Measurements from ENCODE around the gene MRPL38.

Gene MRPL38

DNA sequence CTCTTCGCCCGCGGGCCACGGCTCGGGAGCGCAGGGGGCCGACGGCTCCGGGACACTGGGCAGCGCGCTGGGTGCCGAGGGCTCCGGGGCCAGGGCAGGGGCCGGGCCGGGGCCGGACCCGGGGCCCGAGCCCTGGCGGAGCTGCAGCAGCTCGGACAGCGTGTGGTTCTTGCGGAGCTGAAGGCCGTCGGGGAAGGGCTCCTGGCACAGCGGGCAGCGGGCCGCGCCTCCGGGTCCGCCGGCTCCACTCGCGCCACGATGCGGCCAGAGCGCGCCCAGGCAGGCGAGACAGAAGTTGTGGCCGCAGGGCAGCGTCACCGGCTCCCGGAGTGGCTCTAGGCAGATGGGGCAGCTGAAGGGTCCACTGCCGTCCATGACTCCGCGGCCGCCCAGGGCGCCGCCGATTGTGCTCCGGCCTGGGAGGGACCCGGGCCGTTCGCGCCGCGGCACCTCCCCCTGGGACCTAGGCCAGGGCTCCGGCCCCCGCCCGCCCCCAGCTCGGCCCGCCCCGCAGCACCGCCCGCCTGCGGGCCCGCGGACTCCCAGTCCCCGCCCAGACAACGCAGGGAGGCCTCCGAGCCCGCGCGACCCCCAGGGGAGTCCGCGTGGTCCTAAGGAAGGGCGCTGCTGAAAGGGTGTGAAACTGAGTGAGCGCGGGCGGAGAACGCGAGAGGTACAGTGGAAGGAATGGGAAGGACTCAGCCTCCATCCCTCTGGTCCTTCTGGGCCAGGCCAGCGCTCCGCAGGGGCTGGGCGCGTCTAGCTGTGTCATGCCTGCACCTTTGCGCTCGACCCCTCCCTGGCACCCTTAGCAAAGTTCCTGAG is 26.3 kb downstream of the MRPL38 start, which contains the start of gene TRIM47:
TRIM47 (minus strand) TSS at position 408 of the 825 bp plus-strand sequence; CDS start at position 375, 33 bp downstream.
- peaks cover 0 to 12% (median 0%) of the 10 kb centered on the region in 11 experiments; a peak in 3 of 22 replicates for H3K36me3 ChIP-seq
- H3K9ac ChIP-seq: peak within 1 kb of the TSS; percentile 39 to 82 (median 70)
- H4K20me1 ChIP-seq: peaks cover 0 to 6% (median 0%) of the 10 kb centered on the region in 11 experiments; a peak in 2 of 22 replicates
- H3K9me3 ChIP-seq (replicated peaks in 1 of 11): no peaks in the 10 kb centered on the region
- H3K4me1 ChIP-seq: peaks cover 80 to 97% (median 89%) of the 10 kb centered on the region in 10 experiments
- H3K4me3 ChIP-seq: peak within 1 kb of the TSS; percentile 49 to 69 (median 58)
- H3K4me2 ChIP-seq: peak within 1 kb of the TSS; percentile 83 to 97 (median 90)
- no peak for TF ChIP-seq Cebpa-rat (IDR thresholded peaks at IDR 0.05)
- H3K27ac ChIP-seq: peak within 1 kb of the TSS; percentile 34 to 77 (median 60); a peak in 21 of 22 replicates
- peaks cover 14 to 56% (median 50%) of the 10 kb centered on the region in 11 experiments for H3K27me3 ChIP-seq

DNA sequence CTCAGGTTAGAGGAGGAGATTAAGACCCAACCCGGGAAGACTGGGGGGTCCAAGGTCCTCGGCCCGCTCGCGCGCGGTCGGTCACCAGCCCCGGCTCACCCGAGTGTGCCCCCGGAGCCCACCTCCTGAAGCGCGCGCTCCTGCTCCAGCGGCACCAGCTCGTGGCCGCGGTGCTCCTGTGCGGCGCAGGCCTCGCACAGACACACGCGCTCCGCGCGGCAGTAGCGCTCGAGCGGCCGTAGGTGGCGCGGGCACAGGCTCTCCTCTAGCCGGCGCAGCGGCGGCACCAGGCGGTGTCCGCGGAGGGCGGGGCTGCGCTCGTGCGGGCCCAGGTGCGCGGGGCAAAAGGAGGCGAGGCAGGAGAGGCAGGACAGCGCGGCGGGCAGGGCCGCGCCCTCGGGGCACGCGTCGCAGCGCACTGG is 26.9 kb downstream of the MRPL38 start:
- H3K9ac ChIP-seq: peak overlapping the region; percentile 39 to 82 (median 70)
- H3K27ac ChIP-seq: peak overlapping the region; percentile 34 to 77 (median 60); a peak in 21 of 22 replicates

DNA sequence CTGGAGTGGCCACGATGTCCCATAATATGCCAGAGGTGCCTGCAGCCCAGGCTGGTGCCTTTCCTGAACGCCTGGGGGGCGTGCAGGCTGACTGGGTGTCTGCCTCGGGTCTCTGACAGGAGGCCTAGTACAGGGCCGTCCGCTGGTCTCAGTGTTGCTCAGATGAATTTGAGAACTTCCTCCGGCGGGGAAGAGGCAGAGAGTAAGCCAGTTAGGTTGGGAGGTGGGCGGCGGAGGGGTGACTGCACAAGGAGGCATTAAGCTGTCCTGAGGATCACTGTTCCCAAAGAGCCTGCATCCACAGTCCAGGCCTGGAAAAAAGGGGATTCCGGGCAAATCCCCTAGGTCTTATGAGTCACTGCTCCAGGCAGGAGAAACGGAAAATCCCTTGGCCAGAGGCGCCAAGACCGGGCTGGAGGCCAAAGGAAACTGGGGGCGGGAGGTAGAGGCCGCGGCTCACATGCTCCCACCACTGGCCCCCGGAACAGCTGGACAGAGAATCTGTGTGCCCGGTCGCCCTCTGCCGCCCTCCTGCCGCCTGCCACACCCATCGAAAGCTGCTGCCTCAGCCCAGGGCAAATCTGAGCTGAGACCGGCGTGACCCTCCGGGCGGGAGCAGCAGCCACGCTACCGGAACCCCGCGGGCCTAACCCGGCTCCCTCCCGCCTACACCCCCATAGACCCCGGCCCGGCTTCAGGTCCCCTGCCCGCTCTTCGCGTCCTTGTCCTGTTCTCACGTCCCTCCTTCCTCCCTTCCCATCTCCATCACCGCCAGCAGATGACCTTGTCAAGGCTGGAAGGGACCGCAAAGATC is 27.5 kb downstream of the MRPL38 start:
- no peaks in the 10 kb centered on the region for H3K9me3 ChIP-seq (replicated peaks in 1 of 11)
- peaks cover 0 to 12% (median 0%) of the 10 kb centered on the region in 11 experiments; a peak in 3 of 22 replicates for H3K36me3 ChIP-seq
- H3K27ac ChIP-seq: peak overlapping the region; percentile 34 to 77 (median 60); a peak in 21 of 22 replicates
- no peak for TF ChIP-seq Cebpa-rat (IDR thresholded peaks at IDR 0.05)
- peak overlapping the region; percentile 39 to 82 (median 70) for H3K9ac ChIP-seq
- peak overlapping the region; percentile 83 to 97 (median 90) for H3K4me2 ChIP-seq
- peaks cover 79 to 97% (median 89%) of the 10 kb centered on the region in 10 experiments for H3K4me1 ChIP-seq
- H4K20me1 ChIP-seq: peaks cover 0 to 6% (median 0%) of the 10 kb centered on the region in 11 experiments; a peak in 2 of 22 replicates
- H3K4me3 ChIP-seq: peak overlapping the region; percentile 49 to 69 (median 58)
- H3K27me3 ChIP-seq: peaks cover 14 to 56% (median 50%) of the 10 kb centered on the region in 11 experiments

More for the DNA sequence above, 26.9 kb downstream of the MRPL38 start:
- H3K4me1 ChIP-seq: peaks cover 80 to 97% (median 89%) of the 10 kb centered on the region in 10 experiments
- peak overlapping the region; percentile 83 to 97 (median 90) for H3K4me2 ChIP-seq
- peaks cover 0 to 12% (median 0%) of the 10 kb centered on the region in 11 experiments; a peak in 3 of 22 replicates for H3K36me3 ChIP-seq
- TF ChIP-seq Cebpa-rat (IDR thresholded peaks at IDR 0.05): no peak
- H3K27me3 ChIP-seq: peaks cover 14 to 56% (median 50%) of the 10 kb centered on the region in 11 experiments
- peaks cover 0 to 6% (median 0%) of the 10 kb centered on the region in 11 experiments; a peak in 2 of 22 replicates for H4K20me1 ChIP-seq
- no peaks in the 10 kb centered on the region for H3K9me3 ChIP-seq (replicated peaks in 1 of 11)
- peak overlapping the region; percentile 49 to 69 (median 58) for H3K4me3 ChIP-seq

DNA sequence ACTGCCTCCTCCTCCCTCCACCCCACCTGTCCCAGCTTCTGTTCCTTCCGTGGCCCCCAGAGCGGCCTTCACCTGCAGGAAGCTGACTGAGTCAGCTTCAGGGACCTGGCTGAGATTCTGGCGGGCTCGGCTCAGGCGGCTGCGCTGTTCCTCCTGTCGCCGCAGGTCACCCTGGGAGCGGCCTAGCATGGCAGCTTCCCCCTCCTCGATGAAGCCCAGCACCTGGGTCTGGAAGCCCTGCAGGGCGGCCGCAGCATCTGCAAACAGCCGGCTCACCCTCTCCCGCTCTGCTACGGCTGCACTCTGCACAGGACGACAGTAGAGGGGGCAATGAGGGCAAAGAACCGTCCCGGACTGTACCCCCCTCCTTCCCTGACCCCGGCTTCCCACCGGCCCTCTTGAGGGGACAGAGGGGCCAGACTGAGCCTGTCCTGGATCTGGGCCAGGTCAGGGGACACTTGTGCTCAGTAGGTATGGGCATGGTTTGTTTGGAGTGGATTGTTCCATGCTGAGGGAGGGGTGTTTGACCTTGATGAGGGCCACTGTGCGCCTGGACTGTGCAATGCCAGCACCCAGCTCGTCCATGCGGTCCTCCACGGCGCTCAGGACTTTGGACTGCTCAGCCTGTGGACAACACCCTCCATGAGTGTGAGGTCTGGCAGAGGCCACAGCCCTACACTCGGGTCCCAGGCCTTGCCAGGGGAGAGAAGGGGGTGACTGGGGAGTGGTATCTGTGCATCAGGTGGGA is 28.3 kb downstream of the MRPL38 start:
- no peak for TF ChIP-seq Cebpa-rat (IDR thresholded peaks at IDR 0.05)
- Histone ChIP-seq H4K20me1 (peaks cover 0 to 6% (median 0%) of the 10 kb centered on the region in 11 experiments; a peak in 2 of 22 replicates), H3K4me3 (peak overlapping the region in 6 of 10 experiments; percentile 8 to 69 (median 62); a peak in 10 of 20 replicates), H3K4me2 (peak overlapping the region; percentile 83 to 97 (median 90)), H3K36me3 (peaks cover 0 to 12% (median 0%) of the 10 kb centered on the region in 11 experiments; a peak in 3 of 22 replicates), H3K9ac (peak overlapping the region; percentile 39 to 82 (median 70); a peak in 21 of 22 replicates), H3K27ac (peak overlapping the region; percentile 25 to 77 (median 61); a peak in 18 of 22 replicates), H3K4me1 (peaks cover 71 to 94% (median 83%) of the 10 kb centered on the region in 10 experiments), H3K27me3 (peaks cover 14 to 56% (median 50%) of the 10 kb centered on the region in 11 experiments), H3K9me3 (replicated peaks in 1 of 11) (no peaks in the 10 kb centered on the region)

DNA sequence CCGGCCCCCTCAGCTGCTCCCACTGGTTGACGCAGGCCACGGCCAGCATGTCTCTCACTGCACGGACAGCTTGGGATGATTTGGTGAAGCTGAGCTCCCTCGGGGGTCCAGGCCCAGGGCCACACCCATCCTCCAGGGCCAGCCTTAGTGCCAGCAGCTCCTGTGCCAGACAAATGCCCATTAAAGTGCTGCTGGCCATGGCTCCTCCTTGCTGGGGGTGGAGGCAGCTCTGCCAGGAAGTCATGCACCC is 28.8 kb downstream of the MRPL38 start:
- peak overlapping the region; percentile 83 to 97 (median 90) for H3K4me2 ChIP-seq
- peaks cover 0 to 6% (median 0%) of the 10 kb centered on the region in 11 experiments; a peak in 2 of 22 replicates for H4K20me1 ChIP-seq
- H3K36me3 ChIP-seq: peaks cover 0 to 12% (median 0%) of the 10 kb centered on the region in 11 experiments; a peak in 3 of 22 replicates
- H3K4me1 ChIP-seq: peaks cover 66 to 89% (median 78%) of the 10 kb centered on the region in 10 experiments
- no peaks in the 10 kb centered on the region for H3K9me3 ChIP-seq (replicated peaks in 1 of 11)
- peak overlapping the region in 10 of 11 experiments; percentile 18 to 69 (median 46); a peak in 18 of 22 replicates for H3K27ac ChIP-seq
- H3K4me3 ChIP-seq: peak overlapping the region in 6 of 10 experiments; percentile 8 to 69 (median 62); a peak in 9 of 20 replicates
- H3K27me3 ChIP-seq: peaks cover 14 to 55% (median 49%) of the 10 kb centered on the region in 11 experiments
- H3K9ac ChIP-seq: peak overlapping the region; percentile 17 to 82 (median 70); a peak in 19 of 22 replicates
- no peak for TF ChIP-seq Cebpa-rat (IDR thresholded peaks at IDR 0.05)

DNA sequence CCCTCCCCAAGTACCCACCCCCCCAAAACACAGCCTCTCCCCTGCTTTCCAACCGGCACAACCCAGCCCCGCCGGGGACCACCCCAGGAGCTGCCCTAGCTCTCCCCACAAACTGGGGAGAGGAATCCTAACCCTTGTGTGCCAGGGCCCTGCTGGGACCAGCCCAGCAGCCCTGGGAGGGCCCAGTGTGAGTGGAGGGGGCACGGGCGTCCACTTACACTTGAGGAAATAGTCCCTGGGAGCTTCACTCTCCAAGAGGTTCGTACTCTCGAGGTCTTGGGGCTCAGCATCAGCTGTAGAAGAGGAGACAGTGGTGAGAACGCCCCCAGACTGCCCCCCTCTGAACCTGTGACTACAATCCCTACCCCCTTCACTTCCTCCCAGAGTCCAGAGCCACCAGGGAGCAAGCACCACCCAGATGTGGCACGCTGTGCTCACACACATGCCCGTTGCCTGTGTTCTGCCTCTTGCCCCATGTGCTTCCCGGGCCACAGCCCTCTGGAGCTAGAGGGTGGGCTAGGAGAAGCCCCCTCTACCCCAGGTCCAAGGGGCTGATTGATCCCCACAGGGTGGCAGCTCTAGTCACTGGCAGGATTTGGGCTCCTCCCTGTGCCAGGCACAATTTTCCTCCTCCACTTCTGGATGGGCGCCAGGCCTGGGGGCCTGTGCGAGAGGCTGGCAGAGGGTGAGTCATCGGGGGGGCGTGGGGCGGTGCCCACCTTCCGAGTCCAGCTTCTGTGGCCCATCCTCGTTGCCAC is 29.3 kb downstream of the MRPL38 start:
- TF ChIP-seq Cebpa-rat (IDR thresholded peaks at IDR 0.05): no peak
- Histone ChIP-seq H3K9ac (peak overlapping the region; percentile 17 to 82 (median 70); a peak in 20 of 22 replicates), H3K27me3 (peaks cover 14 to 50% (median 44%) of the 10 kb centered on the region in 11 experiments), H3K4me3 (peak overlapping the region in 4 of 10 experiments; percentile 59 to 69 (median 66); a peak in 7 of 20 replicates), H3K4me1 (peaks cover 62 to 84% (median 72%) of the 10 kb centered on the region in 10 experiments), H3K4me2 (peak overlapping the region; percentile 83 to 97 (median 90)), H3K27ac (peak overlapping the region in 10 of 11 experiments; percentile 18 to 69 (median 46); a peak in 16 of 22 replicates), H3K36me3 (peaks cover 0 to 12% (median 0%) of the 10 kb centered on the region in 11 experiments; a peak in 3 of 22 replicates), H4K20me1 (peaks cover 0 to 6% (median 0%) of the 10 kb centered on the region in 11 experiments; a peak in 2 of 22 replicates), H3K9me3 (replicated peaks in 1 of 11) (no peaks in the 10 kb centered on the region)
